Astrocyte (in vitro differentiated cells and primary cell): Measurements from ENCODE around the gene PLA2G6.

Experiments
- CTCF ChIP-seq: IDR thresholded peaks from 2 replicates; pipeline ENCODE4 v1.5.1; 2011; ENCODE audit warnings: low read depth, mild to moderate bottlenecking, inconsistent platforms, low read length, moderate library complexity; ENCODE audit not compliant: insufficient read depth
- EZH2 ChIP-seq: IDR thresholded peaks from 2 replicates; pipeline ENCODE4 v1.6.1; 2012; ENCODE audit warnings: mild to moderate bottlenecking, low read length, inconsistent platforms; ENCODE audit not compliant: insufficient read depth

GRCh38 chr22:38136607-38137006, 45.0 kb downstream of the PLA2G6 start:
- TF ChIP-seq CTCF (no peak), EZH2 (no peak)
